Activated T-helper 1 cell treated with anti-CD3 and anti-CD28 coated beads, Interleukin-12 subunit alpha, Interleukin-12 subunit beta, Interleukin-2, Interleukin-4 antibody, amounts not matched to agents 30 ng/mL and 10 ng/mL and 1 ng/mL, durations not matched to agents 14 hours and 24 hours and 36 hours (primary cell): ENCODE measurements around the gene KRTAP10-5. TPM values are rescaled to one million over a fixed set of nuclear protein-coding genes. Genes with fewer than 3 reads are reported as not detected.

Experiments
- DNase-seq: peaks from one replicate; pipeline ENCODE4 v3.0.0; 2021; ENCODE audit warnings: low spot score
- H3K27ac Mint-ChIP-seq: one replicate; pipeline ENCODE4 v1.8.0; 2021; ENCODE audit warnings: mild to moderate bottlenecking, mixed read lengths
- H3K27me3 Mint-ChIP-seq: one replicate; pipeline ENCODE4 v1.8.0; 2022; ENCODE audit warnings: mild to moderate bottlenecking, moderate library complexity, mixed read lengths; ENCODE audit not compliant: insufficient read depth
- H3K36me3 Mint-ChIP-seq: one replicate; pipeline ENCODE4 v1.8.0; 2021; ENCODE audit warnings: low read depth, mixed read lengths
- H3K4me1 Mint-ChIP-seq: one replicate; pipeline ENCODE4 v1.8.0; 2021; ENCODE audit warnings: low read depth, mixed read lengths
- H3K4me3 Mint-ChIP-seq: one replicate; pipeline ENCODE4 v1.8.0; 2021; ENCODE audit warnings: mild to moderate bottlenecking, moderate library complexity, mixed read lengths
- H3K9me3 Mint-ChIP-seq: one replicate; pipeline ENCODE4 v1.8.0; 2021; ENCODE audit warnings: mixed read lengths
- intact Hi-C: fragments of 100-400 bp; cut with micrococcal nuclease; formaldehyde crosslinking; loops from one replicate; pipeline ENCODE4 v1.15.1; 2024
- total RNA-seq: library from RNA; stranded (reverse); gene quantifications from 2 replicates; pipeline ENCODE4 v1.2.3, GENCODE V29; 2022

The KRTAP10-5 gene
- total RNA-seq, 1 donor from 2014 or later = not detected

DNA sequence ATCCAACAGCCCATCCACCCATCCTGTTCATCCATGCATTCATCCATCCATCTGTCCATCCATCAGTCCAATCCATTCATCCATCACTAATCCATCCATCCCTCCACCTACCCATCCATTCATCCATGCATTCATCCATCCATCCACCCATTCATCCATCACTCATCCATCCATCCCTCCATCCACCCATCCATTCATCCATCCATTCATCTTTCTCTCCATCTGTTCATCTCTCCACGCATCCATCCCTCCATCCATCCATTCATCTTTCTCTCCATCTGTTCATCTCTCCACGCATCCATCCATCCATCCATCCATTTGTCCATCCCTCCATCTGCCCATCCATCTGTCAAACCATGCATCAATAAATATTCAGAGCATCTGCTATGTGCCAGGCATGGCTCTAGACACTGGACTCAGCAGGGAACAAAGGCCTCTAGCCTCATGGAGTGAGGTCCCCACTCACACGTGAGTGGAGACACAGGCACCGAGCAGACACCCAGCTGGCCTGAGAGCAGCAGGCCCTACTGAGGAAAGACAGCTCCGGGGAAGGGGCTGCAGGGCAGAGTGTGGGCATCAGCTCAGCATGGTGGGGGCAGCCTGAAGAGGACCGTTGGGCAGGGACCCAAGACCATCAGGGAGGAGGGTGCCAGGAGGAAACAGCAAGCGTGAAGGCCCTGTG is 50.0 kb downstream of the KRTAP10-5 start:
- intact Hi-C loops = no loop called here
- no peaks in the 10 kb centered on the region for H3K4me1 Mint-ChIP-seq
- no peak overlapping the region for H3K4me3 Mint-ChIP-seq
- H3K36me3 Mint-ChIP-seq = no peaks in the 10 kb centered on the region
- no peak overlapping the region for H3K27ac Mint-ChIP-seq
- no peaks in the 10 kb centered on the region for H3K9me3 Mint-ChIP-seq
- no peak for DNase-seq
- H3K27me3 Mint-ChIP-seq = no peaks in the 10 kb centered on the region

DNA sequence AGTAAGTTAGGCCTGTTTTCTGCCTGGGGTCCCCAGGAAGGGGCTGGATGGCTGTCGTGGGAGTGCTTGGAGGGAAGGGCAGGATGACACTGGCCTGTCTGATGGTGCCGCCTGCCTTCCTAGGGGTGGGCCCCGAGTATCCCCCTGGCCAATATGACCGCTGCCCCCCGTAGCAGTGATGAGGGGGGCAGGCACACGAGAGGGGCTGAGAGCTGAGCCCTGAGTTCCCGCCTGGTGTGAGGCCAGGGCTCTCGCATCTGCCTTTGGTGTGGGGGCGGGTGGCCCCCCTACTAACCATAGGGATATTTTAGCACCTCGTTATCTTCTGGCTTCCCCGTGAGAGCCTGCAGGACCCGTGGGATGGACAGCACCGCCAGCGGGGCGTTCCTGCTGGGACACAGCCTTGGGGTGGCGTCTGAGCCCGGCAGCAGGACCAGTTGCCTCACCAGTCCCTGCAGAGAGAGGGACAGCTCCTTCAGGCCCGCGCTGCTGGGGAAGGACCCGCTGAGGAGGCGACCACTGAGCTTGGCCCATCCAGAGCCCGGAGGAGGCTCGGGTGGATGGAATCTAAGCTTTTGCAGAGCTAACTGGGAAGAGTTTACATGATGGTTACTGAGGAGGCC is 50.8 kb downstream of the KRTAP10-5 start:
- Mint-ChIP-seq H3K27ac (no peak overlapping the region), H3K4me3 (no peak overlapping the region), H3K9me3 (no peaks in the 10 kb centered on the region), H3K27me3 (no peaks in the 10 kb centered on the region), H3K36me3 (no peaks in the 10 kb centered on the region), H3K4me1 (no peaks in the 10 kb centered on the region)
- intact Hi-C loops = no loop called here
- no peak for DNase-seq

Other genes with a start within 250 kb of the KRTAP10-5 start
- 13.3 and 17.8 TPM in 2 replicates for gene CFAP410, start 241.2 kb downstream of the KRTAP10-5 start, total RNA-seq
- gene TRPM2, start 227.0 kb downstream of the KRTAP10-5 start, total RNA-seq = 11.6 and 15.2 TPM in 2 replicates
- 1.8 and 1.9 TPM in 2 replicates for gene LRRC3, start 125.1 kb downstream of the KRTAP10-5 start, total RNA-seq
- not detected in 2 replicates for gene KRTAP10-1, start 40.4 kb downstream of the KRTAP10-5 start, total RNA-seq
- gene KRTAP10-2, start 29.1 kb downstream of the KRTAP10-5 start, total RNA-seq = not detected in 2 replicates
- gene KRTAP10-3, start 21.8 kb downstream of the KRTAP10-5 start, total RNA-seq = not detected in 2 replicates
- not detected in 2 replicates for gene KRTAP10-4, start 6.9 kb downstream of the KRTAP10-5 start, total RNA-seq
- not detected in 2 replicates for gene KRTAP10-6, start 11.9 kb upstream of the KRTAP10-5 start, total RNA-seq
- not detected in 2 replicates for gene KRTAP10-7, start 20.0 kb upstream of the KRTAP10-5 start, total RNA-seq
- gene KRTAP10-8, start 31.5 kb upstream of the KRTAP10-5 start, total RNA-seq = not detected in 2 replicates
- gene KRTAP10-9, start 46.5 kb upstream of the KRTAP10-5 start, total RNA-seq = not detected in 2 replicates
- gene KRTAP10-10, start 56.8 kb upstream of the KRTAP10-5 start, total RNA-seq = not detected in 2 replicates
- gene KRTAP10-11, start 65.8 kb upstream of the KRTAP10-5 start, total RNA-seq = not detected in 2 replicates
- gene KRTAP12-4, start 74.1 kb upstream of the KRTAP10-5 start, total RNA-seq = not detected in 2 replicates
- gene KRTAP12-3, start 77.3 kb upstream of the KRTAP10-5 start, total RNA-seq = not detected in 2 replicates
- gene KRTAP12-2, start 86.3 kb upstream of the KRTAP10-5 start, total RNA-seq = not detected in 2 replicates
- gene KRTAP12-1, start 101.6 kb upstream of the KRTAP10-5 start, total RNA-seq = not detected in 2 replicates
- not detected in 2 replicates for gene KRTAP10-12, start 116.6 kb upstream of the KRTAP10-5 start, total RNA-seq
- not detected in 2 replicates for gene TSPEAR, start 131.0 kb upstream of the KRTAP10-5 start, total RNA-seq
- gene UBE2G2, start 221.2 kb upstream of the KRTAP10-5 start, total RNA-seq = 137 and 151 TPM in 2 replicates
- 86.9 and 88.6 TPM in 2 replicates for gene SUMO3, start 237.5 kb upstream of the KRTAP10-5 start, total RNA-seq